PC-9 (cell line): ENCODE results near the gene MYO16.

Experiments
- EZH2 ChIP-seq: fragments of 200-600 bp; sonication (generic); IDR thresholded peaks from 2 replicates; pipeline ENCODE4 v1.8.0; 2017; ENCODE audit warnings: antibody characterized with exemption, low read depth
- TF ChIP-seq, protein P1 (sequence below): fragments of 200-600 bp; sonication (generic); conservative IDR thresholded peaks from 2 replicates; pipeline ENCODE4 v1.6.1; 2017; ENCODE audit warnings: mixed run types, antibody characterized with exemption, mild to moderate bottlenecking, moderate library complexity

DNA sequence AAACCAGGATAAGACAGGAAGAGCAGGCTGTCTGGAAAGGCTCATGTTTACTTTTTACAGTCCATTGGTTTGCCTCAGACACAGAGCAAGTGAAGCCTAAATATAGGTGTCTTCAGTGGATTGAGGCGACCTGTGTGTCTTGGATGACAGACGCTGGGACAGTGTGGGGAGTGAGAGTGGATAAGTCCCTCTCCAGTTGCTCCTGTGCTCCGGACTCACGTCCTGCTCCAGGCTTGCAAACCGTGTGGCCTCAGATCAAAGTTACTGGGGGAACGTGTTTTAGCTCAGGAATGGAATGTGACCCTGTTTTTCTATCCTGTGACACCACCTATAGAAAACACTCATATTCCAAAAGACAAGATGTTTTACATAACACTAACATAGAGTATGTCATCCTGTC, 465.7 kb downstream of the MYO16 start:
- TF ChIP-seq EZH2 = no peak
- TF ChIP-seq, protein P1, sequence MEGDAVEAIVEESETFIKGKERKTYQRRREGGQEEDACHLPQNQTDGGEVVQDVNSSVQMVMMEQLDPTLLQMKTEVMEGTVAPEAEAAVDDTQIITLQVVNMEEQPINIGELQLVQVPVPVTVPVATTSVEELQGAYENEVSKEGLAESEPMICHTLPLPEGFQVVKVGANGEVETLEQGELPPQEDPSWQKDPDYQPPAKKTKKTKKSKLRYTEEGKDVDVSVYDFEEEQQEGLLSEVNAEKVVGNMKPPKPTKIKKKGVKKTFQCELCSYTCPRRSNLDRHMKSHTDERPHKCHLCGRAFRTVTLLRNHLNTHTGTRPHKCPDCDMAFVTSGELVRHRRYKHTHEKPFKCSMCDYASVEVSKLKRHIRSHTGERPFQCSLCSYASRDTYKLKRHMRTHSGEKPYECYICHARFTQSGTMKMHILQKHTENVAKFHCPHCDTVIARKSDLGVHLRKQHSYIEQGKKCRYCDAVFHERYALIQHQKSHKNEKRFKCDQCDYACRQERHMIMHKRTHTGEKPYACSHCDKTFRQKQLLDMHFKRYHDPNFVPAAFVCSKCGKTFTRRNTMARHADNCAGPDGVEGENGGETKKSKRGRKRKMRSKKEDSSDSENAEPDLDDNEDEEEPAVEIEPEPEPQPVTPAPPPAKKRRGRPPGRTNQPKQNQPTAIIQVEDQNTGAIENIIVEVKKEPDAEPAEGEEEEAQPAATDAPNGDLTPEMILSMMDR = no peak
